ENCODE data around the gene SFI1.

DNA sequence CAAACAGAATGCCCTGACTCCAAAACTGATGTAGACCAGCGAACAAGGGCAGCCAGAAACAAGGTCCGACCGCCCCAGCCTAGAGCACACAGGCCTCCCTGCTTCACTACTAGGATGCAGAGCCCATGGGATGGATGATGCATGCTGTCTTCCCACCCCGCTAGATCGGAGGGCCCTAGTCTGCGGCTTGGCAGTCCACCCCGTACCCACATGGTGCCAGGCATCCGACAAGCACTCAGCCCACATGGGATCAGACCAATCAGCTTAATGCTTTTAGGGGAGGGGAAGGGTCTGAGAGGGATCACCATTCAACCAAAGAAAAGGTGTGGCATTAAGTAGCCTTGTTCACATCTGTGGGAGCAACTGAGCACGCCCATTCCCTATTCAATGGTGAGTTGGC, 135.1 kb downstream of the SFI1 start:
- TF ChIP-seq, protein P1, sequence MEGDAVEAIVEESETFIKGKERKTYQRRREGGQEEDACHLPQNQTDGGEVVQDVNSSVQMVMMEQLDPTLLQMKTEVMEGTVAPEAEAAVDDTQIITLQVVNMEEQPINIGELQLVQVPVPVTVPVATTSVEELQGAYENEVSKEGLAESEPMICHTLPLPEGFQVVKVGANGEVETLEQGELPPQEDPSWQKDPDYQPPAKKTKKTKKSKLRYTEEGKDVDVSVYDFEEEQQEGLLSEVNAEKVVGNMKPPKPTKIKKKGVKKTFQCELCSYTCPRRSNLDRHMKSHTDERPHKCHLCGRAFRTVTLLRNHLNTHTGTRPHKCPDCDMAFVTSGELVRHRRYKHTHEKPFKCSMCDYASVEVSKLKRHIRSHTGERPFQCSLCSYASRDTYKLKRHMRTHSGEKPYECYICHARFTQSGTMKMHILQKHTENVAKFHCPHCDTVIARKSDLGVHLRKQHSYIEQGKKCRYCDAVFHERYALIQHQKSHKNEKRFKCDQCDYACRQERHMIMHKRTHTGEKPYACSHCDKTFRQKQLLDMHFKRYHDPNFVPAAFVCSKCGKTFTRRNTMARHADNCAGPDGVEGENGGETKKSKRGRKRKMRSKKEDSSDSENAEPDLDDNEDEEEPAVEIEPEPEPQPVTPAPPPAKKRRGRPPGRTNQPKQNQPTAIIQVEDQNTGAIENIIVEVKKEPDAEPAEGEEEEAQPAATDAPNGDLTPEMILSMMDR (IDR thresholded peaks at IDR 0.05): no peak
- TF ChIP-seq EP300 (IDR thresholded peaks at IDR 0.05; ENCODE audit: low read depth) (no peak), POLR2A (IDR thresholded peaks at IDR 0.05) (no peak)

All from transverse colon (tissue), 3 donors.